Right kidney (tissue), 9 donors: ENCODE data around the gene KLHL4.
"Not testable (repeated sequence)": the region's sequence is repeated elsewhere in the genome, so short reads cannot be mapped to it uniquely, and the experiment has no call there.

Source experiments
- DNase-seq: peaks from one replicate; pipeline ENCODE4 v3.0.0-alpha.2; 2016
- long read RNA-seq, 8 donors: transcript quantifications; one replicate each; lab custom pipeline, GENCODE V29; 2026

KLHL4 gene, protein sequence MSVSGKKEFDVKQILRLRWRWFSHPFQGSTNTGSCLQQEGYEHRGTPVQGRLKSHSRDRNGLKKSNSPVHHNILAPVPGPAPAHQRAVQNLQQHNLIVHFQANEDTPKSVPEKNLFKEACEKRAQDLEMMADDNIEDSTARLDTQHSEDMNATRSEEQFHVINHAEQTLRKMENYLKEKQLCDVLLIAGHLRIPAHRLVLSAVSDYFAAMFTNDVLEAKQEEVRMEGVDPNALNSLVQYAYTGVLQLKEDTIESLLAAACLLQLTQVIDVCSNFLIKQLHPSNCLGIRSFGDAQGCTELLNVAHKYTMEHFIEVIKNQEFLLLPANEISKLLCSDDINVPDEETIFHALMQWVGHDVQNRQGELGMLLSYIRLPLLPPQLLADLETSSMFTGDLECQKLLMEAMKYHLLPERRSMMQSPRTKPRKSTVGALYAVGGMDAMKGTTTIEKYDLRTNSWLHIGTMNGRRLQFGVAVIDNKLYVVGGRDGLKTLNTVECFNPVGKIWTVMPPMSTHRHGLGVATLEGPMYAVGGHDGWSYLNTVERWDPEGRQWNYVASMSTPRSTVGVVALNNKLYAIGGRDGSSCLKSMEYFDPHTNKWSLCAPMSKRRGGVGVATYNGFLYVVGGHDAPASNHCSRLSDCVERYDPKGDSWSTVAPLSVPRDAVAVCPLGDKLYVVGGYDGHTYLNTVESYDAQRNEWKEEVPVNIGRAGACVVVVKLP
- long read RNA-seq, donor 1, full-length matches to known transcripts: 2 of 2 reads
- long read RNA-seq, donor 1, partial matches to known transcripts: 0 of 2 reads
- long read RNA-seq, donor 1, other reads (novel, unspliced or antisense): 0 of 2 reads
- long read RNA-seq, donor 2, full-length matches to known transcripts: 1 of 1 reads
- long read RNA-seq, donor 2, partial matches to known transcripts: 0 of 1 reads
- long read RNA-seq, donor 2, other reads (novel, unspliced or antisense): 0 of 1 reads
- long read RNA-seq, donor 3: 0 reads
- long read RNA-seq, donor 4, full-length matches to known transcripts: 1 of 1 reads
- long read RNA-seq, donor 4, partial matches to known transcripts: 0 of 1 reads
- long read RNA-seq, donor 4, other reads (novel, unspliced or antisense): 0 of 1 reads
- long read RNA-seq, donor 5, full-length matches to known transcripts: 1 of 1 reads
- long read RNA-seq, donor 5, partial matches to known transcripts: 0 of 1 reads
- long read RNA-seq, donor 5, other reads (novel, unspliced or antisense): 0 of 1 reads
- long read RNA-seq, donor 6: 0 reads
- long read RNA-seq, donor 7: 0 reads
- long read RNA-seq, donor 8, full-length matches to known transcripts: 1 of 1 reads
- long read RNA-seq, donor 8, partial matches to known transcripts: 0 of 1 reads
- long read RNA-seq, donor 8, other reads (novel, unspliced or antisense): 0 of 1 reads

DNA sequence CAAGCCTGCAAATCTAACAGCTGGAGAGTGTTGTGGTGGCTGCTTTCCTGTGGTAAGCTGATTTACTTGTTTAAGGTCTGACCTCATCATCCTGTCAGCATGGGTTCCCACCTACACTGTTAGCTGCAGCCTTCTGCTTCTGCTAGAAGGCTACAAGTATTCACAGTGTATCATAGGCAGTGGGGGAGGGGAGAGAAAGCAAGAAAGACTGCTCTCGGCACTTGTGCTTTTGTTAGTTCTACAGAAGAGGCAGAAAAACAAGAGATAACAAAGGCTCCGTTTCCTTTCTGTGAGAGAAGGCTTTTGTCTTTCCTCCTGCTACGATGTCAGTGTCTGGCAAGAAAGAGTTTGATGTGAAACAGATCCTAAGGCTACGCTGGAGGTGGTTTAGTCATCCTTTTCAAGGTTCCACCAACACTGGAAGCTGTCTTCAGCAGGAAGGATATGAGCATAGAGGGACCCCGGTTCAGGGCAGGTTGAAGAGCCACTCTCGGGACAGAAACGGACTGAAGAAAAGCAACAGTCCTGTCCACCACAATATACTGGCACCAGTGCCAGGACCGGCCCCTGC is at the start of gene KLHL4:
KLHL4 (plus strand) TSS at position 232 of the 571 bp plus-strand sequence; CDS start at position 324, 92 bp downstream.
- DNase-seq: peak; percentile 42

DNA sequence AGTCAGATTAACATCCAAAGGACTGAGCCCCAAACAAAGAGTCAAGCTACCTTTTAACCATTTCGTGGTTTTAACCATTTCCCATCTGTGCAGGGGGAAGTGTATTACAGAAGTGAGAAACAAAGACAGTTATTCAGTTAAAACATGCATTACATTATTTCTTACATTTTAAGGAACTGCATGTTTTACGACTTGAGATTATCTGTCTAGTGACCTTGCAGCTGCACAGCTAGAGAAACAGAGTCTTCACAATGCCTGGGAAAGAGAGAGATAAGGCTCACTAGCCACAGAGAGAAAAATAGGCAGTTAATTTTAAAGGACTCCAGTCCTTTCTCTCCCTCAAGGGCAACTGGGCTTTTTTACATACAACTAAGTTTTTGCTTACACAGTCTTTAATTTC is 48.7 kb upstream of the KLHL4 start:
- no peak for DNase-seq

GRCh38 chrX:87475793-87476192 is 41.8 kb upstream of the KLHL4 start:
- no peak for DNase-seq

DNA sequence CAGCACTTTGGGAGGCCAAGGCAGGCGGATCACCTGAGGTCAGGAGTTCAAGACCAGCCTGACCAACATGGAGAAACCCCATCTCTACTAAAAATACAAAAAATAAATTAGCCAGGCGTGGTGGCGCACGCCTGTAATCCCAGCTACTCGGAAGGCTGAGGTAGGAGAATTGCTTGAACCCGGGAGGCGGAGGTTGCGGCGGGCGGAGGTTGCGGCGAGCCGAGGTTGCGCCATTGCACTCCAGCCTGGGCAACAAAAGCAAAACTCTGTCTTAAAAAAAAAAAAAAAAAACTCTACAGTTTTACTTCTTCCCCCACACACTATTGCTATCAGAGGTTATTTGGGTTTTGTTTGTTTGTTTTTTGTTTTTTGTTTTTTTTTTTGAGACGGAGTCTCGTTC is 38.9 kb upstream of the KLHL4 start:
- DNase-seq: not testable (repeated sequence)

DNA sequence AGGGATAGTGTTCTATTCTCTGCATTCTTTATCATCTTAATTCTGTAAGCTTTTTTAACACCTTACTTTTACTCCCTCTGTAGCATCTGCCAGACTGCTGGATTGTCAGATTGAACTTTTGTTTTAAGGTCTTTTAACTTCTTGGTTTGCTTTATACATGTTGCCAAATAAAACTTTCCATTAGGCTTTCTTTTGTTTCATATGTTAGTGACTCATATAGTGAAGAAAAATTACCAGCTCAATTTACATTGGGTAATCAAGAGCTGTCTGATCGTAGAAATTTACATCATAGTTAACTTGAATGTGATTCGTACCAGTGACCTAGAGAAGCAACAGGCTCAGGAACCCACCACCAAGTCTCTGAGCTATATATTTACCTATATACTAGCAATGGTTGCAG is 28.5 kb upstream of the KLHL4 start:
- DNase-seq: no peak

DNA sequence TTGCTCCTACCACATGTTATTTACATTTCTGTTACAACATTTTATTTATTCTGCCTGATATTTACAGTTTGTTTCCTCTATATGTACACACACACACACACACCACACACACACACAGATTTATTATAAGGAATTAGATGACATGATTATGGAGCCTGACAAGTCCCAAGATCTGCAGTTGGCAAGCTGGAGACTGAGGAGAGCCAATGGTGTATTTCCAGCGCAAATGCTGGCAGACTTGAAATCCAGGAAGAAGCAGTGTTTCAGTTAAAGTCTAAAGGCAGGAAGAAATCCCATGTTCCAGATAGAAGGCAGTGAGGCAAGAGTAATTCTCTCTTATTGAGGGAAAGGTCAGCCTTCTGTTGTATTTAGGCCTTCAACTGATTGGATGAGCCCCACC is 1.8 kb upstream of the KLHL4 start:
- no peak for DNase-seq

DNA sequence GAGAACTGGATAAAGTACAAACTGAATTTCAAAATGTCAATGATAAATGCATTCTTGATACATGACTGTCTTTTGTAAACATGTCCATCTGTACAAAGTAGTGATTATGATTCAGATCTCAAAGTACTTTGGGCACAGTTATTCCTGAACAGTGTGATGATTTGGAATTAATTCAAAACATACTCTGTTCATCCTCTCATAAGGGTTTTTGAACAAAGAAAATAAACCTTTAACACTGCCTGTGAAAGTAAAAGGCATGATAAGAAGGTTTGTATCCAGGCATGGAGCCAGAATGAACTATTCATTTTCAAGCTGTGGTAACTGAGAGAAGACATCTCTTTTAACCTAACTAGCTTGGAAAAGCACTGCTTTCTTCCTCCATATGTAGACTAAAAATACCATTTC is 883 bp upstream of the KLHL4 start:
- DNase-seq: no peak

GRCh38 chrX:87518504-87518903 is 902 bp downstream of the KLHL4 start:
- DNase-seq: no peak

GRCh38 chrX:87525771-87526229 is 8.2 kb downstream of the KLHL4 start:
- no peak for DNase-seq

DNA sequence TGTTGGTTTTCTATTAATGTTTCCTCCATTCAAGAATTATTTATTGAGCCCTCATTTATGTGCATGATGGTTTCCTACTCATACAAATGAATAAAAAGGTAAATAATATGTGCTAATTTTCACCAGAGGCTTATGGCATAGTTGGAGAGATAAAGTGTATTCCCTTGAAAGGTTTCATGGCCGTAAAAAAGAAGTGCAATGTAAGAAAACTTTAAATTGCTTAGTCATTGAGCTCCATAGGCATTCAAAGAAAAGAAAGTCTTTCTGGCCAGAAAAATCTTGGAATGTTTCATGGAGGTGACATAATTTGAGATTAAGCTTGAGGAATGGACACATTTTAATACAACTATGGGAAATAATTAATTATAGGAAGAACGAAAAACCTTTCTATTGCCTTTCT is 8.7 kb downstream of the KLHL4 start:
- DNase-seq: no peak

DNA sequence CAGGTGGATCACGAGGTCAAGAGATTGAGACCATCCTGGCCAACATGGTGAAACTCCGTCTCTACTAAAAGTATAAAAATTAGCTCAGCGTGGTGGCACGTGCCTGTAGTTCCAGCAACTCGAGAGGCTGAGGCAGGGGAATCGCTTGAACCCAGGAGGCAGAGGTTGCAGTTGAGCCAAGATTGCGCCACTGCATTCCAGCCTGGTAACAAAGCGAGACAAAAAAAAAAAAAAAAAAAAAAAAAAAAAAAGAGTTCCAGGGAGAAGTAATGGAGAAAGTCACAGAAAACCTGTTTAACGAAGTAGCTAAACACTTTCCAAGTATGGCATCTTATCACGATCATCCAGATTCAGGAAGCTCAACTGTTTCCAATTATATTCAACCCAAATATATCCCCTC is 10.9 kb downstream of the KLHL4 start:
- no peak for DNase-seq

DNA sequence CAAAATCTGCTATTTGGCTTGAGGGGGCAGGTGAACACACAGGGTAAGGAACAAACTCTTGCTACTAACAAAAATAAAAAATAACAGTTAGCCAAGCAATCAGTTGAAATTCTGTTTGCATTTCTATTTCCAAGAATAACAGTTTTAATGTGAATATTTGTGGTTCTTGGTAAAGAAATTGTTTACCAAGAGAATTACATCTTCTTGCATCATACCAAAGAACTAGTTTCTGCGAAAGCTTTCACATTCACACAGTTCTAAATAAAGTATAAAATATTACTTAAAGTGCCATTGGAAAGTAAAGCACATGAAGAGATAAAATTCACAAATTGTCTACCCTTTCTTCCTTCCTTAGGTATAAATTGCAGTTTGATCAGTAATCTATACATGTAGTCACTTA is 54.4 kb downstream of the KLHL4 start:
- DNase-seq: no peak

- no peak for DNase-seq
These were observed 55.3 kb downstream of the KLHL4 start for GRCh38 chrX:87572901-87573300.

- no peak for DNase-seq
These were observed 61.4 kb downstream of the KLHL4 start for GRCh38 chrX:87578978-87579377.

GRCh38 chrX:87580862-87581261 is 63.3 kb downstream of the KLHL4 start:
- no peak for DNase-seq

DNA sequence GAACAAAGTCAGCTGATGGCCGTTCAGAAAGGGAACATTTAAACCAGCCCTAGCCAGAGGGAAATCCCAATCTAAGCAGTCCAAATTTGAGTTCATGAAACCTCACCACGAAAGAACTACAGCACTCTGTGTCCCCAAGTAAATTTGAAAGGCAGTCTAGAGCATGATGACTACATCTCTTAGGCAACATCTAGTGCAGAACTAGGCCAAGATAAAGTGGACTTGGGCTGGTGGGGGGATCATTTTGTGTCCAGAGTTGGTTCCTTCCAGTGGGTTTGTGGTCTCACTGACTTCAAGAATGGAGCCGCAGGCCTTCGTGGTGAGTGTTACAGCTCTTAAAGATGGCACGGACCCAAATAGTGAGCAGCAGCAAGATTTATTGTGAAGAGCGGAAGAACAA is 64.9 kb downstream of the KLHL4 start:
- DNase-seq: no peak

DNA sequence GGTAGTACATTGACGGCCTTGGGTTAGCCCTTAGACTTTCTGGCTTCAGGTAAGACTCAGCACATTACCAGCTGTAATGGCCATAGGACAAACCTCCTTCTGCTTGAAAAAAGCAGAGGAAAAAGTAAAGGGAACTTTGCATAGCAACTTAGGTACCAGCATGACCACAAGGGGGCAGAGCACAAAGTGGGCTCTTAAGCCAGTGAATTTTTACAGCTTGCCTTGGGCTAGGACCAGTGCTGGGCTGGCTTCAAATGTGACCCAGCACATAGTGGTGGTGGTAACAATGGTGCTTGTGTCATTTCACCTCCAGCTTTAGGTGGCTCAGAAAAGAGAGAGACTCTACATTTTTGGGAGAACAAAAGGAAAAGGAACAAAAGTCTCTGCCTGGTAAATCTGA is 66.1 kb downstream of the KLHL4 start:
- DNase-seq: no peak

GRCh38 chrX:87616371-87616770 is 98.8 kb downstream of the KLHL4 start:
- no peak for DNase-seq

GRCh38 chrX:87621697-87622096 is 104.1 kb downstream of the KLHL4 start:
- no peak for DNase-seq

DNA sequence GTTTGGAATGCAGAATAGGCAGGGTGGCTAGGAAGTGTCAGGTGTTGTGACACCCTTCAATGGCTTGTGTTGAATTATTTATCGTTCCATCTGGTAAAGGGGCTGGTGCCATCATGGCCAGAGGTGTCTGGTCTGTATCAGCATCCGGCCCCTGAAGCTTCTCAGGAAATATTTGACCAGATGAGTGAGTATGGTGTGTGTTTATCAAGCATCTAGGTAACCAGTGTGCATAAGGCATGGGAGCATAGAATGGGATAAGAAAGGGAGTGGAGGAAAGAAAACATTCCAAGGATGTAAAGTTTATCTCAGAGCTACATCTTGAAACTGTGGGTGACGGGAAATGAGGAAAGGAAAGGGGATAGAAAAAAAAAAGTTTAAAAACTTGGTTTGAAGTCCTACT is 109.4 kb downstream of the KLHL4 start:
- no peak for DNase-seq

DNA sequence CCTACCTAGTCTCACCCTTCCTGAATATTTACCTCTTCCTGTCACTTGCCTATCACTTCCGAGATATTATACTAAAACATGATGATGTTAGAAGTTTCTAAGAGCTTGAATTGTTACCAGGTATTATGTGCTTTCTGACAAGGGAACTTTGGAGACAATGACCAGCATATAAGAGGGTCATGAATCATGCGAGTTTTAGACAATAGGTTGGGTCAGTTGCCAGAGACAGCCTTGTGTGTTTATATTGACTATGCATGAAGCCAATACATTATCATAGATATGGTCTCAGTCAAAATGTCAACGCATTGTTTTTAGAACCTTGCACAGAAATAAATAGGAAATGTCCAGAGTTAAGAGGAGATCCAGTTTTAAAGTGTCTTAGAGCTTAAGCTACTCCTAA is 116.8 kb downstream of the KLHL4 start:
- DNase-seq: no peak

DNA sequence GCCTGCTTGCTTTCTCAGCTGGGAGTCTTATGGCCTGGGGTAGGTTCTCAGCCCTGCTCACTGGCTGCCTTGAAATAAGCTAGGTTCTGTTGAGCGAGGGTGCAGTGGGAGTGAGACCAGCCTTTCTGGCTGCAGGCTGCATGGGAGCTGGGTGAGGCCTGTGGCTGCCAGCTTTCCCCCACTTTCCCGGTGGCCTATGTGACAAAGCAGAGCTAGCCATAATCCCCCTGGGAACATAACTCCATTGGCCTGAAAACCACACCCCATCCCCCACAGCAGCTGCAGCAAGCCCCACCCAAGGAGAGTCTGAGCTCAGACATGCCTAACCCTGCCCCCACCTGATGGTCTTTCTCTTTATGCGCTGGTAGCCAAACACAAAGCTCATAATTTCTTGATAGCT is 118.9 kb downstream of the KLHL4 start:
- no peak for DNase-seq
